Measurements from ENCODE around the gene ARHGAP6. TPM values are rescaled to one million over a fixed set of nuclear protein-coding genes. Genes with fewer than 3 reads are reported as not detected.

ARHGAP6 gene
- total RNA-seq, 4 donors from 2014 or later = 0.64 to 9.5 (median 2.3) TPM

DNA sequence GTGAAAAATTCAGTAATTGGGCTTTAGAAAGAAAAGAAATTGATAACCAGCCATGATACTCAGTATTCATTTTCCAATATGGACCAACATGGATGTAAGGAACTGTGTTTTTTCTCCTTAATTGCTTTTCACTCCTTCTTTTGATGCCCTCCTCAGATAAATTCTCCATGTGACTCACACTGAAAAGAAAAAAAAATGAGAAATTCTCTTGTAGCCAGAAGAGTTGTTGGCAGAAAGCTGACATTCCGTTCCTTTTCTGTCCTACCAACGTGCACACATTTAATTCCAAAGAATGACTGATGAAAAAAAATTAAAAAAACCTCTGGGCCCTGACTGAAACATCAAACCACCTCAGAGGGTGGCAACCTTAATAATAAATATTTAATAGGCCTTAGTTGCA lies 219.4 kb downstream of the ARHGAP6 start:
- H3K4me3 ChIP-seq = no peak overlapping the region
- 13 to 41% methylated on average over 2 of the region's 2 CpGs for WGBS, 2 donors
- H3K36me3 ChIP-seq = no peaks in the 10 kb centered on the region
- no peak for TF ChIP-seq POLR2A (IDR thresholded peaks at IDR 0.05)
- TF ChIP-seq CTCF (IDR thresholded peaks at IDR 0.05) = no peak
- intact Hi-C loops (cut with DNase I) = no loop called here
- H3K4me1 ChIP-seq = peaks cover 0 to 18% (median 0%) of the 10 kb centered on the region in 3 donors
- no peaks in the 10 kb centered on the region for H3K9me3 ChIP-seq
- no peaks in the 10 kb centered on the region for H3K27me3 ChIP-seq
- peak overlapping the region in 3 of 4 donors; percentile 14 to 33 (median 31) for H3K27ac ChIP-seq
- DNase-seq = no peak

DNA sequence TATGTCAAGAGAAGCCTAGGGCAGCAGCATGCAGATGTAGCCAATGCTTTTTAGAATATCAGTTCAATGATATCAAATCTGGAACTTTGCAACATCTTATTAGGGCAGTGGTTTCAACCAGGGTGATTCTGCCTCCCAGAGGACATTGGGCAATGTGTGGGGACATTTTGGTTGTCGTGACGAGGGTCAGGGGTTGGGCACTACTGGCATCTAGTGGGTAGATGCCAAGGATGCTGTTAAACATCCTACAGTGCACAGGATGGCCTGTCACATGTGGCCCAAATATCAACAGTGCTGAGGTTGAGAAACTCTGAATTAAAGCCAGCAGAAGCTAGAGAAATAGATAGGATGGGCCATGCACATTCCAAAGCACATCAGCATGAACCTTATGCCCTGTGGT lies 220.2 kb downstream of the ARHGAP6 start:
- peaks cover 0 to 14% (median 0%) of the 10 kb centered on the region in 3 donors for H3K4me1 ChIP-seq
- no peaks in the 10 kb centered on the region for H3K27me3 ChIP-seq
- H3K9me3 ChIP-seq = no peaks in the 10 kb centered on the region
- TF ChIP-seq POLR2A (IDR thresholded peaks at IDR 0.05) = no peak
- TF ChIP-seq CTCF (IDR thresholded peaks at IDR 0.05) = no peak
- intact Hi-C loops (cut with DNase I) = no loop called here
- H3K36me3 ChIP-seq = no peaks in the 10 kb centered on the region
- peak overlapping the region in 3 of 4 donors; percentile 14 to 31 (median 25) for H3K27ac ChIP-seq
- DNase-seq = no peak
- no peak overlapping the region for H3K4me3 ChIP-seq
- 40% methylated on average over 1 of the region's 2 CpGs; no CpG with 5 or more reads in 1 of the 2 donors for WGBS, 2 donors

DNA sequence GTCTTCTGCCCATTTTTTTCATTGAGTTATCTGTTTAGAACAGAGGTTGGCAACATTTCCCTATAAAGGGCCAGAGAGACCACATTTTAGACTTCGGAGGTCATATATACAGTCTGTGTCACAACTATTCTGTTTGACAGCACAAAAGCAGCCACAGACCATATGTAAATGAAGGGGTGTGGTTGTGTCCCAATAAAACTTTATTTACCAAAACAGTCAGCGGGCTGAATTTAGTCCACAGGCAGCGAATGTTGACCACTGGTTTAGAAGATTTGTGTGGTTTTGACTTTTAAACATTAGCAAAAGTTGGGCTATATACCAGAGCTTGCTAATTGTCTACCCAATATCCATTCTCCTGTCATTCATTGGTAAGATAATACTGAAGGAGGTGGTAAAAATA lies 221.7 kb downstream of the ARHGAP6 start:
- Histone ChIP-seq H3K36me3 (no peaks in the 10 kb centered on the region), H3K4me1 (no peaks in the 10 kb centered on the region), H3K4me3 (no peak overlapping the region), H3K27me3 (no peaks in the 10 kb centered on the region), H3K27ac (no peak overlapping the region), H3K9me3 (no peaks in the 10 kb centered on the region)
- 47 to 81% methylated on average over 3 of the region's 3 CpGs for WGBS, 2 donors
- TF ChIP-seq POLR2A (IDR thresholded peaks at IDR 0.05) = no peak
- TF ChIP-seq CTCF (IDR thresholded peaks at IDR 0.05) = no peak
- no peak for DNase-seq
- intact Hi-C loops (cut with DNase I) = no loop called here

GRCh38 chrX:11439846-11440245 lies 225.9 kb downstream of the ARHGAP6 start:
- DNase-seq = no peak
- Histone ChIP-seq H3K9me3 (no peaks in the 10 kb centered on the region), H3K4me1 (no peaks in the 10 kb centered on the region), H3K27ac (peak overlapping the region in 2 of 4 donors; percentile 42 to 62), H3K4me3 (no peak overlapping the region), H3K27me3 (no peaks in the 10 kb centered on the region), H3K36me3 (no peaks in the 10 kb centered on the region)
- WGBS, 2 donors = 58 to 59% methylated on average over 2 of the region's 2 CpGs
- TF ChIP-seq CTCF (IDR thresholded peaks at IDR 0.05) = no peak
- no peak for TF ChIP-seq POLR2A (IDR thresholded peaks at IDR 0.05)
- intact Hi-C loops (cut with DNase I) = no loop called here

- WGBS, 2 donors = 45 to 65% methylated on average over 4 of the region's 4 CpGs
- Histone ChIP-seq H3K27ac (peak overlapping the region in 3 of 4 donors; percentile 38 to 62 (median 54)), H3K36me3 (no peaks in the 10 kb centered on the region)
These were observed 227.0 kb downstream of the ARHGAP6 start for GRCh38 chrX:11438767-11439166.

More at GRCh38 chrX:11438767-11439166, 227.0 kb downstream of the ARHGAP6 start:
- no peaks in the 10 kb centered on the region for H3K9me3 ChIP-seq
- intact Hi-C loops (cut with DNase I) = no loop called here
- DNase-seq = no peak
- H3K27me3 ChIP-seq = no peaks in the 10 kb centered on the region
- H3K4me3 ChIP-seq = no peak overlapping the region
- H3K4me1 ChIP-seq = no peaks in the 10 kb centered on the region
- TF ChIP-seq POLR2A (IDR thresholded peaks at IDR 0.05) (no peak), CTCF (IDR thresholded peaks at IDR 0.05) (no peak)
